HG03064 (cell line): ENCODE measurements around the gene WASF2.

Source experiments
- ATAC-seq: cut with Tn5 transposase; IDR thresholded peaks from one replicate; pipeline ENCODE4 v1.9.1; 2021; ENCODE audit warnings: low read depth; ENCODE audit not compliant: unreplicated experiment

Gene WASF2

GRCh38 chr1:27363766-27364695, 125.9 kb downstream of the WASF2 start:
- no peak for ATAC-seq

DNA sequence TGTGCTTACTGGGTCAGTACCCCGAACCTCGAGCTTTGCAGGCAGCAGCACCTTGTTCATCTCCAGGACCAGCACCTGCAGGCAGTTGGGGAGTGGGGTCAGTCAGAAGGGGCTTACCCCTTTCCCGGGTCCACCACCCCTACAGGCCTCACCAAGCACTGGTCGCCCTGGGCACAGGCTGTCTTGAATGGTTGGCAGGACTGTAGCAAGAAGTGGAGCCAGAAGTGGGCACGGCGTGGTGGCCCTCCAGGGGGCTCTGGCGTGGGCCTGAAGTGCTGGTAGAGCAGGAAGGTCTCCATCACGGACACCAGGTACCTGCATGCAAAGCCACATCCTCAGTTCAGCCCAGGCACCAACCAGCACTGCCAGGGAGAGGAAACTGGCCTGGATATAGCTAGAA, 128.4 kb downstream of the WASF2 start:
- ATAC-seq: no peak

DNA sequence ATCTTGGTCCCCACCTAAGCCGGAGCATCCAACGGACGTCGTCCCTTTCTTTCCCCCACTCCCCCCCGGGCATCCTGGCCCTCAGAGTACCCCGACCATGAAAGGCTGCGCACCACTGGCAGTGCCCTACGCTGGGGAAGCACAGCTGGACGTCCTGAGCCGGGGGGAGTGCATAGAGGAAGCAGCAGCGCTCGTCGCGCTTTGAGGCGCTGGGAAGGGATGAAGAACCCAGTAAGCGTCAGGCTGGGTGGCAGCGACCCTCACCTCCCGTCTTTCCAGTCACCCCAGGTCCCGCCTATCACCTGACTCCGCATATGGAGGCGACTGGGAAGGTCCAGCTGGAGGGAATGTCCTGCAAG, 128.9 kb downstream of the WASF2 start:
- no peak for ATAC-seq

GRCh38 chr1:27360159-27361043, 129.6 kb downstream of the WASF2 start:
- ATAC-seq: no peak

DNA sequence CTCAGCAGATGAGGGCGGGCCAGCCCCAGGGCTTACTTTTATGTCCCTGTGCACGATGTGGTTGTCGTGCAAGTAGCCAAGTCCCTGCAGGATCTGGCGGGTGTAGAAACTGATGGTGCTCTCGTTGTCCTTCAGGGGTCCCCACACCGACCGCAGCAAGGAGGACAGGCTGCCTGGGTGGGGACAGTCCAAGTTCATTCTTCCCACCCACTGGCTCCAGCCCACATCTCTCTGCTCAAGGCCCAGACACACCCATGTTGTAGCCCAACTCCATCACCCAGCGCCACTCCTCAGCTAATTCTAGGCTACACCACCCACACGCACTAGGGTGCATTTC, 130.2 kb downstream of the WASF2 start:
- ATAC-seq: no peak

GRCh38 chr1:27358928-27359313, 131.0 kb downstream of the WASF2 start:
- no peak for ATAC-seq

DNA sequence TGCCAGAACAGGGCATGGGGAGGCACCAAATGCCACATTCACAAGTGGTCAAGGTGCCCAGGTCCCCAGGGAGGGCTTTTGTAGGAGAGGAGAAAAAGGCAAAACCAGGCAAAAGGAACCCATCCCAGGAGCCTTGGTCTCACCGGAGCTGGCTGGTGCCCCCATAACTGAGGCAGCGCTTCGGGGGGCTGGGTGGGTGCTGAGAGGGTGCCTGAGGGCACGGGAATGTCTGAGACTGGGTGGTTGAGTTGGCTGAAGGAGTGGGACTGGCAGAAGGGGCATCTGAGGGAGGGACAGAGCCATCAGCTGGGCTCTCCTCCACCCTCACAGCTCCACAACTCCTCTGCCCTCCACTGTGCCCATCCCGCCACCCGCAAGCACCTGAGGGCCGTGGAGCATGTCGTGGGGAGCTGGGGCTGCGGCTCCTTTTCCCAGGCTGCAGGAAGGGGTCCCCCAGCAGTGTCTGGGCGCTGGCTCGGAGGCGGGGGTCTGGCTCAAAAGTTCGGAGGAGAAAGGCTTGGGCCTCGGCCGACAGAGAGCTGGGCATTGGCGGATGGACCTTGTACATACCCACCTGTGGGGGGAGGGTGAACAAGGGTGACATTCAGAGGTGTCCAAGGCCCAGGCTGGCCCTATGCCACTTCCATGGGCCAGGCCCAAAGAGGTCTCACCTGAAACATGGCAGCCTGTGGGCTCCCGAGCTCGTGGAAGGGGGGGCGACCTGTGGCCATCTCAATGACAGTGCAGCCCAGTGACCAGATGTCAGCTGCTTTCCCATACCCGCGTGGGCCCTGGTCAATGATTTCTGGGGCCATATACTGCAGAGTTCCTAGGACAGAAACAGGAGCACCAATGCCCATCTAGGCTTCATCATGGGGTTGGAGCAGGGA, 131.7 kb downstream of the WASF2 start:
- ATAC-seq: no peak

DNA sequence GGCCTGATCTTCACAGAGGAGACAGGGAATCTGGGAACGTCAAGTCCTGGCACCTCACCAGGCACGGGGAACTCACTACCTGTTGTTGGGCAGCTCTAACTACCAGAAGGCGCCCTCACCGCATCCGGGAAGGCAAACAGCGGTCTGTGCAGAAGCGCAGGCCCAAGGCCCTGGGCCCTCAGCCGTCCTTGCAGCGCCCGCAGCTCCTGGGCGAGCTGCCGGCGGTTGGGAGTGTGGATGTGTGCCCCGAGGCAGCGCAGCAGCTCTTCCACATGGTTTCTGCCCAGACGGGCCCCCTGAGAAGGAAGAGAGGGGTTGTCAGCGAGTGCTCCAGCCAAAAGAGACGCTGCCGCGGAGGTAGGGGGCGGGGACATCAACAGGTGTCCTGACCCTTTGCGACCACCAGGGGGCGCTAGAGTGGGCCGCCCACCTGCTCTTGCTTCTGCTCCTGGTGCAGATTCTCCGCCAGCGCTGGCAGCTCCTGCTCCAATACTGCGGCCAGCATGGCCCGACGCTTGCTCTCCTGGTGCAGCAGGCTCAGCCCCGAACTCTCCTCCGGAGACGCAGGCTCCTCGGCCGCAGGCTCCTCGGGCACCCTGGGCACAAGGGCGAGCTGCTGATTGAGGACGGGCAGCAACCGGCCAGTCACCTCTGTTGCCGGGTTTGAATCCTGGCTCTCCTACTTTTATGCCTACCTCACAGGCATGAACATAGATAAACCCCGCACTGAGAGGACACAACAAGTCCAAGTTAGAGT, 132.5 kb downstream of the WASF2 start:
- ATAC-seq: no peak

GRCh38 chr1:27356619-27357280, 133.2 kb downstream of the WASF2 start:
- ATAC-seq: no peak

- ATAC-seq: no peak
These were observed 133.7 kb downstream of the WASF2 start for GRCh38 chr1:27356277-27356618.

GRCh38 chr1:27355683-27356082, 134.3 kb downstream of the WASF2 start:
- ATAC-seq: no peak
